Measurements from ENCODE around the gene NUDT3.

Gene NUDT3

DNA sequence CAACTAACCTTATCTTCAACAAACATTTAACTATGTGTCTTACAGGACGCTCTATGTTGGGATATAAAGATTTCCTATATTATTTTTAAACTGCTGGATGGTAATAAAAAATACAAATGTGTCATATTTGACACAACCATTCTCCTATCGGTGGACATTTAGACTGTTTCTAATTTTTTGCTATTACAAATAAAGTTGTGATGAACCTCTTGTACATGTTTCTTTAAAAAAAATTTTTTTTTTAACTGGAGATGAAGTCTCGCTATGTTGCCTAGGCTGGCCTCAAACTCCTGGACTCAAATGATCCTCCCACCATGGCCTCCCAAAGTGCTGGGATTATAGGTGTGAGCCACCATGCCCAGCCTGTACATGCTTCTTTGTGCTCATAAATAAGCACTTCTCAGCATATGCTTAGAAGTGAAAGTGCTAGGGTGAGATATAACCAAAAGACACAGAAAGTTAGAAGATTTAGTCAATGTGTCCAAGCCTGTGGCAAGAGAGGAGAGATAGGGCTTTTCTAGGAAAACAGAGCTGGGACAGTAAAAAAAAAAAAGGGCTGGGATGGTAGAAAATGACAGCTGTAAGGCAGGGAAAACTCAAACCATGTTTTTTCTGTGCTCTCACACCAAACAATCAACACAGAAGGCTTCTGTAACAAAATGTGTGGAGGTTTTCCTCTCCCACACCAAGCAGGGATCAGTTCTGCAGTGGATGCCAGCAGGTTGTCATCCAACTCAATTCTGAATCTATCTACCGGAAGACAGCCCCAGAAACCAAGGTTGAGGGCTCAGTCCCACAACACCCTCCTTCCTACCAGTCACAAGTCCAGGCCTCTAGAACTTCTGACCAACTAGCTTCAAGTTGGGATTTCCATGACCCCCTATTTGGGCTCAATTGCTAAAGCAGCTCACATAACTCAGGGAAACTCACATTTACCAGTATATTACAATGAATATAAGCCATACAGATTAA, 73.7 kb downstream of the NUDT3 start:
- no peak for DNase-seq

DNA sequence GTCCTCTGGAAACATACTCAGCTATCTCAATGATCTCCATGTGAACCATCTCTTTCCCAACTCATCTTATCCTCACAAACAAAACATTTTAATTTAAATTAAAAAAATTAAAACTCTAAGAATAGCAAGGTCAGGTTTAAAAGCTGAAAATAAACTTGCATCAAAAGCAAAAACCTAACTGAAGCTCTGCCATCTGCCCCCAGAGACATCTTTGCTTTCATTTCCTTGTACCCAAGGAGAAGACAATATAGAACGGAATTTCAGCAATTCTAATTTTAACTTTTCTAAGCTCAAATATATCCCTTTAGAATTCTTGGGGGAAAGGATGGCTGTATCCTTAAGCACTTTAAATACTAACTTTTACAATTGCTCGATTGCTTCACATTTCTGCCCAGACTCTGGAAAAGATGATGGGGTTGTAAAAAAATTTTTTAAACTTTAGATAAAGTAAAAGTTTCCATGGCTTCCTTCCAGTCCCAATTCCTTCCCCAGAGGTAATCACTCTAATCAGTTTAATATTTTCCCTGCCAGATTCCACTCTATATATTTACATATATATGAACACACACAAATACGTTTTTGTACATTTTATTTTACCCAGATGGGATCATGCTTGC, 74.5 kb downstream of the NUDT3 start:
- DNase-seq = no peak

DNA sequence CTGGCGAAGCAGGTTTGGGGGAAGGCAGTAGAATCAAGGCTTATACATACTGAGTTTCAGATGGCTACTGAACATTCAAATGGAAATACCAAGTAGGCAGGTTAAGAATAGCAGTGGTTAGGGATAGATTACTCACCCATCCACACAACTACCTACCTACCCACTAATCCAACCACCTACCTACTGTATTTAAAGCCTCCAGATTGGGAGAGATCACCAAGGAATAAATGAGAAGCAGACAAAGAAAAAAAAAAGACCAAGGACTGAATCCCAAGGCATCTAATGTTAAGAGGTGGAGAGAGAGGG, 75.3 kb downstream of the NUDT3 start:
- DNase-seq = no peak

DNA sequence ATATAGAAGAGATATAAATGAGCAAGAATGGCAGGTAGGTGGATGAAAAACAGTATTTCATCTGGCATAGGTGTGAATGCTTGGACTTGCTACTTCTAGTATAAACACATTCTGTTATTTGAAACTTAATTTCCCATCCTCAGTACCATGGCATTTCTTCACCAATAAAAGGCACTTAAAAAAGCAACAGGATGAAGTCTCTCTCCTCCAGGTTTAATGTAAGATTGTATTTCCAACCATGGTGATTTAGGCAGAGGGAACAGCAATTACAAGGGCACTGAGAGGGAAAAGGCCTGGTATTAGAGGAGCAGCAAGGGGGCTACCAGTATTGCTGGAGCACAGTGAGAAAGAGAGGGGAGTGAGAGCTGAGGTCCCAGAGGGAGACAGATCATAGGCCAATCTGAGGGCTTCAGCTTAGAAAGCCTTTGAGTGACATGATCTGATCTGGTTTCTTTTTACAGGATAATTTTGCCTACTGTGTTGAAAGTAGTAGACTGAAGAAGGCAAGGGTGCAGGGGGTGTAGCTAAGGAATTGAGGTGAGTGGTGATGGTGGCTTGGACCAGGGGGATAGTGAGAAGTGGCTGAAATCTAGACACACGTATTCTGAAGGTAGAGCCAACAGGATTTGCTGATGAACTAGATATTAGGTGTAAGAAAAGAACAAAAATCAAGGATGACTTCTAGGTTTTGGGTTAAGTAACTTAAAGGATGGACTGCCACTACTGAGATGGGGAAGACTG, 75.9 kb downstream of the NUDT3 start:
- DNase-seq = no peak

DNA sequence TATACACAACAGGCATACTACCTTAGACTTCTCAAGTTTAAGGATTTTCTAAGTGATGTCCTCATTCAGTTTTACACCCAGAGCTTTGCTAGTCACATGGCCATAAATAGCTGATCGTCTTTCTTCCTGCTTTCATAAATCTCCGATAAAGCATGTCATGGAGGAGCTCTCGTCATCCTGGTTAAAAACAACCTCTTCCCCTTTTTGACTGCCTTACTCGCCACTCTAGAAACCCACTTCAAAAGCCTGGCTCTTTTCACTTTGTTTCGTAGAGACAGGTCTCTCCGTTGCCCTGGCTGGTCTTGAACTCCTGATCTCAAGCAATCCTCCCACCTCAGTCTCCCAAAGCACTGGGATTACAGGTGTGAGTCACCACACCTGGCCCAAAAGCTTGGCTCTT, 76.7 kb downstream of the NUDT3 start:
- DNase-seq = no peak

DNA sequence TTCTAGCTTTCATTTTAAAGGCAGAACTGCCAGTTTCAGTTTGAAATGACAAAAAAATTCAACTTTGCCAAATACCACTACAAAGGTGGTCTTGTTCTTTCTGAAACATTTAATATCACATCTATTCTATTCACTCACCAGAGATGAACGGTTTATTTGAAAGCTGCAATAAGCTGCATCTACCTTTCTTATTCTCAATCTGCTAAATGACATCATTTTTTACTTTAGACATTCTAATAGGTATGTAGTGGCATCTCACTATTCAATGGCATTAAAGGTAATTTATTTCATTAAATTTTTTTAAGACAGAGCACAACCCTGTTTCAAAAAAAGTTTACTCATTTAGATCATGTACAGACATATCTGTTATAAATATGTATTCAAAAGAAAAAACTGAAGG, 77.2 kb downstream of the NUDT3 start:
- no peak for DNase-seq

DNA sequence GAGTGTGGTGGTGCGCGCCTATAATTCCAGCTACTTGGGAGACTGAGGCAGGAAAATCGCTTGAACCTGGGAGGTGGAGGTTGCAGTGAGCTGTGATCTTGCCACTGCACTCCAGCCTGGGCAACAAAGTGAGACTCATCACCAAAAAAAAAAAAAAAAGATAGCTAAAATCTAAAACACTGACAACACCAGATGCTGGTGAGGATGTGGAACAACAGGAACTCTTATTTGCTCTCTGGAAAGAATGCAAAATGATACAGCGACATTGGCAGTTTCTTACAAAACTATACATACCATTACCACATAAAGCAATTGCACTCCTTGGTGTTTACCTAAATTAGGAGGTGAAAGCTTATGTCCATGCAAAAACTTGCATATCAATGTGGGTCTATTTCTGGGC, 80.2 kb downstream of the NUDT3 start:
- no peak for DNase-seq

DNA sequence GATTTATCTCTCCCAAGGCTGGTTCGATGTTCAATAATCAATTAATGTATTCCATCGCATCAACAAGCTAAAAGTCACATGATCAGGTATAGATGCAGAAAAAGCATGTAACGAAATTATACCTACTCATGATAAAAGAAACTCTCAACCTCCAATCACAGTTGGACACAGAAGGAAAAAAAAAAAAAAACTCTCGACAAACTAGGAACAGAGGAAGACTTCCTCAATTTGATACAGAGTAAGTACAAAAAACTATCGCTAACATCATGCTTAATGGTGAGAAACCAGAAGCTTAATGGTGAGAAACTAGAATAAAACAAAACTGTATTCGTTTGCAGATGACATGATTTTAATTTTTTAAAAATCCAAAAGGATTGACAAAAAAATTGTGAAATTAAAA, 81.7 kb downstream of the NUDT3 start:
- no peak for DNase-seq

DNA sequence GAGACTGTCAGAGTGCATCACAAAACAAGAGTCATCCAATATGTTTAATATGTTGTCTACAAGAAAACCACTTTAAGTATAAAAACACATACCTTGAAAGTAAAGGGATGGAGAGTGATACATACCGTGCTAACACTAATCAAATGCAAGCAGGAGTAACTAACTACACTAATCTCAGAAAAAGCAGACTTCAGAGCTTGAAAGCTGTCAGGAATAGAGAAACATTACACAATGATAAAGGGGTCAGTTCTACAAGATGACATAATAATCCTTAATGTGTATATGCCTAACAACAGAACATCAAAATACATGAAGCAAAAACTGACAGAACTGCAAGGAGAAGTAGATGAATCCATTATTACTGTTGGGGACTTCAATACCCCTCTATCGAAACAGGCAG, 84.0 kb downstream of the NUDT3 start:
- no peak for DNase-seq

DNA sequence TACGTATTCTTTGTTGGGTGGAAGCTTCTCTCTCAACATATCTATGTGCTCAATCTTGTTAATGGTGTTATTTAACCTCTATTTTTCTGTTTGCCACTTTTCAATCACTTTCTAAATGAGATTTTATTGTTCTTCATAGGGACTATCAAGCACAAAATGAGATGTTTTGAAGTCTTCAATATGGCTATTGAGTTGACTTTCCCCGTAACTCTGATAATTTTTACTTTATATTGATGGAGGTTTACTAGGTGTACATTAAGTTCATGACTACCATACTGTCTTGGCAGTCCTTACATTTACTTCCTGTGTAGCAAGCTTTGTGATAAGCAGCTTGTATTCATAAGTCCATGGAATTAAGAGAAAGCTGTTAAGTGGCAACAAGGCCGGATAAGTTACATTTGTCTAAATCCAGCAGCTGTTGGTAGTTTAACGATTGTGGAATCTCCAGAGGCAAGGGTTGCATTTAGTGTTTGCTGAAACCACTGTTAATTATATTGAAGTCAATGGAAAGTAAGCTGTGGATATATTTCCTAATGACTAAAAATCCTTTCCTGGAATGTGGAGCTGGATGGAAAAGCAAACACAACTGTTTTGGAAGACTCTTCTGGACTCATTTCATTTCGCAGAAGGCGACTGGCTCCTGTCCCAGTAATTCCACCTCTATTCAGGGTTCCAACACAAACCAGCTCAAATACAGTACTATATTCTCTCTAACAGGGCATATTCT, 86.3 kb downstream of the NUDT3 start:
- DNase-seq = no peak

DNA sequence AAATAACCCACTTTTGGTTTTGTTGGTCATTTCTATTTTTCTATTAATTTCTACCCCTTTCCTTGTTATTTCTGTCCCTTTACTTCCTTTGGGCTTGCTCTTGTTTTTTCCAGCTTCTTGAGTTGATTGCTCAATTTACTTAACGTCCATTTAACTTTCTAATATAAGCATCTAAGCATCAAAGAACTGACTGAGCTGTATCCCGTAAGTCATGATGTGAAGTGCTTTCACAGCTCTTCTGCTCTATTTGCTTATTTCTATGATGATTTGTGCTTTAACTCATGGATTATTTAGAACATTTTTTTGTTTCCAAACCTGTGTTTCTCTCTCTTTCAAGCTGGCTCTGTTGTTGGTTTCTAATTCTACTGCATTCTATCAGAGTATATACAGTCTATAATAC, 87.0 kb downstream of the NUDT3 start:
- DNase-seq = no peak

DNA sequence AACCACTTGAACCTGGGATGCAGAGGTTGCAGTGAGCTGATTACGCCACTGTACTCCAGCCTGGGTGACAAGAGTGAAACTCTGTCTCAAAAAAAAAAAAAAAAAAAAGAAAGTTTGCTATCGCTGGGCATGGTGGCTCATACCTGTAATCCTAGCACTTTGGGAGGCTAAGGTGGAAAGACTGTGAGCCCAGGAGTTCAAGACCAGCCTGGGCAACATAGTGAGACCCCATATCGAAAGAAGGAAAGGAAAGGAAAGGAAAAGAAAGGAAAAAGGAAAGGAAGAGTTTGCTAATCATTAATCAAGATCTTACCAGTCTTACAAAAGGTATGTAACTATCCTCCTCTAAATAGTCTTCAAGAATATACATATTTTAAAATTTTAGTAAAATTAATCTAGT, 88.3 kb downstream of the NUDT3 start:
- no peak for DNase-seq

DNA sequence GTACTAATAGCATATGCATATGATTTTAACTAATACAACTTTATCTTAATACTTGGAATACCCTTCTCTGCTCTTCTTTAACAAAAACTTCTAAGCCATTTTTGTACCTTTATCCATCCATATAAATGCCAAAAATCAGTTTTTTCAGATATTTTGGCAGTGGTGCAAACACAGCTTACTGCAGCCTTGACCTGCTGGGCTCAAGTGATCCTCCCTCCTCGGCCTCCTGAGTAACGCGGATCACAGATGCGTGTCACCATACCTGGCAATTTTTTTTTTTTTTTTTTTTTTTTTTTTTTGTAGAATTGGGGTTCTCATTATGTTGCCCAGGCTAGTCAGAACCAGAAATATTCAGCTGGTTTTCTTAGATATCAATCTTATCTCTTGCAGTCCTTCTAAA, 89.5 kb downstream of the NUDT3 start:
- DNase-seq = no peak

DNA sequence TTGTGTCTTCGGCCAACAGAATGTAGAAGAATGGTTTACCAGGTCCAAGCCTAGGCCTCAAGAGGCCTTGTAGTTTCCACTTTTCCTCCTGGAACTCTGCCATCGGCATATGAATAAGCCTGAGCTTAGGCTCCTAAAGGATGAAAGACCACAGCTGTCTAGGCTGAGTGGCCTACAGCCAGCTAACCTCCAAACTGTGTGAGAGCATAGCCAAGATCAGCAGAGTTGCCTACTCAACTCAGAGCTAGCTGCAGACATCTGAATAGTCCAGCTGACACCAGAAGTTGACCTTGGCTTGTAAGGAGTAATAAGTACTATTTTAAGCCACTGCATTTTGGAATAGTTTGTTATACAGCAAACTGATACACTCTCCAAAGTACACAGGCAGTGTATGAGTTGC, 91.1 kb downstream of the NUDT3 start:
- no peak for DNase-seq

DNA sequence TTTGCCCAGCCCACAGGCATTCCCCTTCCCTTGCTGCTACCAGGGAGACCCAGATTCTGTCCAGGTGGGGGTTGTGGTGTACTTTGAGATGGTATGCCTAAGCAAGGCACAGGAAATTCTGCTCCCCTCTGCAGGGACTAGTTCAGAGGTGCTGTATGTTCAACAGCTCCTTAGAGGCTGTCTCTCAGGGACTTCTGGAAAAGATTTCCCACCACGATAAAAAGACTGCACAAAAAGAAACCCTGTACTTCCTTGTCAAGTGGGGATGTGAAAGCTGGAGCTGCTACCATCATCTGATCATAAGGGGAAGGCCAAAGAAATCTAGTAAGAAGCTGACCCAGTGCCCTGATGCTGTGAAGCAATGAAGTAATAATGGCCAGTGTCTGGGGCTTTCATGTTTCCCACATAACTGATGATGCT, 92.1 kb downstream of the NUDT3 start:
- no peak for DNase-seq

DNA sequence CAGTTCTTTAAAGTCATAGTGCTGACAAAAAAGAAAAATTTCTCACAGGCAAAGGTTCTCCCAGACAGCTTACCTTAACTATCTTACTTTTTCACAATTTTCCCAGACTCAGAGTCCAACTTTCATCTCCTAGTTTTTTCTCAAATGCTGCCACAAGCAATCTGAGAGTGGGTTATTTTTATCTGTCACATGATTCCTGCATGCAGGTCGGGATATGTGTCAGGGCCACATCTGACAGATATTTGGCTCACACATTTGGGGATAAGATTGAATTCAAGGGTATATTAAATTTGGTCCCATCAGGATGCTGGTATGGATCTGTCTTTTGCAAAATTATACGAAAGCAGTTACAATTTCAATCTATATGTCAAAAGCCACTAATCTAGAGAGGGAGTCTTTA, 93.5 kb downstream of the NUDT3 start:
- DNase-seq = no peak

DNA sequence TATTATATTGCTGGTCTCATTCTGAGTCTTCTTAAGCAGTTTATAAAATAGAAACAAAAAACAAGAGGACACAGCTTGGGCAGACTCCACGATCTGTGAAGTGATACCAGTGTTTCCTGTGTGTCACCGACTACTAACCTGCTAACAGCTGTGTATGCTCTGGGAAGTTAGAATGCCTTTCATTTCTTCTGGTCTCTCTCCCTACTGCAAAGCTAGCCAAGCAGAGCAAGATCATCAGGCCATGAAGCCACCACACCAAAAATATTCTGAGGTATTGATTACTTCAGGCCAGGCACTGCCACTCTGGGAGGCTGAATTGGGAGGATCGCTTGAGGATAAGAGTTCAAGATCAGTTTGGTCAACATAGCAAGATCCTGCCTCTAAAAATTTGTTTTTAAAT, 96.7 kb downstream of the NUDT3 start:
- no peak for DNase-seq

DNA sequence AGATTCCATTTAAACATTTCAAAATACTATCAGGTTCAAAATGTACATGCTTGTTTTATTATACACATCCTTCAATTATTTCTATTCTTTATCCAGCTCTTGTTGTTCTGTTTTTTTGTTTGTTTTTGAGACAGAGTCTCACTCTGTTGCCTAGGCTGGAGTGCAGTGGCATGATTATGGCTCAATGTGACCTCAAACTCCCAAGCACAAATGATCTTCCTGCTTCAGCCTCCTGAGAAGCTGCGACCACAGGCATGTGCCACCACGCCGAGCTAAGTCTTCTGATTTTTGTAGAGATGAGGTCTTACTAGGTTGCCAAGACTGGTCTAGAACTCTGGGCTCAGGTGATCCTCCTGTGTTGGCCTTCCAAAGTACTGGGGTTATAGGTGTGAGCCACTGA, 99.5 kb downstream of the NUDT3 start:
- DNase-seq = no peak

DNA sequence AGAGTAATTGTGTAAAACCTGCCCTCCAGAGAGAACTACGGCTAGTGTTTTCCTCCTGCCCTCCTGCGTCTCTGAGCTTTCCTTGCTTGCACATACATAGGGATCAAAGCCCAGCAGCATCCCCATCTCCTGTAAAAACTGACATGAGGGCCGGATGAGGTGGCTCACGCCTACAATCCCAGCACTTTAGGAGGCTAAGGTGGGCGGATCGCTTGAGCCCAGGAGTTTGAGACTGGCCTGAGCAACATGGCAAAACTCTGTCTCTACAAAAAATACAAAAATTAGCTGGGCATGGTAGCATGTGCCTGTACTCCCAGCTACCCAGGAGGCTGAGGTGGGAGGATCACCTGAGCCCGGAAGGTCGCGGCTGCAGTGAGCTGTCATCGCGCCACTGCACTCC, 103.3 kb downstream of the NUDT3 start:
- DNase-seq = no peak

DNA sequence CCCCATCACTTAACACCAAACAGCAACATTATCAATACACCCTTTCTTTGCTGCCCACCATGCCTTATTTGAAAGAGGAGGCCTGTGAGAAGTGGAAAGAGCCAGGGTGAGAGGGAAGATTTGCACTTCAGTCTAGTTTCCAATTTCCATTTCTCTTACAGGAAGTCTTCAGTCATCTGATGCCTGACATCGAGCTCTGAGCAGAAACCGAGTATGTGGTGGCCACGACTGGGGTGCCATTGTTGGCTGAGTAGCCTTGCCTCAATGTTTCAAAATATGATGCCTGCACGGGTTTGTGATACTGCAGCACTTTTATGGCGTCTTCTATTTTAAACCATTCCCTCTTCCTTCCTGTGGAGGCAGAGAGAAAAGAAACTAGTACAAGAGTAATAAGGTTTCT, 103.9 kb downstream of the NUDT3 start:
- no peak for DNase-seq

DNA sequence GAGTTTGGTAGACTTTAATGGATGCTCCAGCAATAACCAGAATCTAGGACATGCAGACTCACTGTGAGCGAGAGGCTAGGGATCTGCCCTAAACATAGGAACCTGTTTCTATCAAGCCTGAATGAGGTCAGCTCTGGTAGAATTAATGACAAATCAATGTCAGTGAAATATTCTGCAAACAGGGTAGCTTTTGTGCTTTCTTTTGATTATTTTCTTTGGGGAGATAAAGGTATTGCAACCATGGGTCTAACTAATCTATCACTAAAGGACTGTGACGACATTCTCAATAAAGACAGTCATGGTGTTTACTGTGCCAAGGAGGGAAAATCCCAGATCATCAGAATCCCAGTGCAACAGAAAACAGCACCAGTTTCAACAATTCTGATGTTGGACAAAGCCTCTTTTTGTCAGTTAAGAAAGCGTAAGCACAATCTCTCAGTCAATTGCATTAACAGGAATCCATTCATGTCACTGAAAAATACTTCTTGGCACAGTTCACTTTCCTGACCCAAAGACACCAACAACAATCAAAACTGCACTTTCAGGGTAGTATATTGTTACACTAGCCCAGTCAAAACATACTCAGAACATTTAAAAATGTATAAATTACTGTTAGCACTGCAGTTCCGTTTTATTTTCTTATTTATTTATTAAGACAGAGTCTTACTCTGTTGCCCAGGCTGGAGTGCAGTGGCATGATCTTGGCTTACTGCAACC, 106.9 kb downstream of the NUDT3 start:
- no peak for DNase-seq

DNA sequence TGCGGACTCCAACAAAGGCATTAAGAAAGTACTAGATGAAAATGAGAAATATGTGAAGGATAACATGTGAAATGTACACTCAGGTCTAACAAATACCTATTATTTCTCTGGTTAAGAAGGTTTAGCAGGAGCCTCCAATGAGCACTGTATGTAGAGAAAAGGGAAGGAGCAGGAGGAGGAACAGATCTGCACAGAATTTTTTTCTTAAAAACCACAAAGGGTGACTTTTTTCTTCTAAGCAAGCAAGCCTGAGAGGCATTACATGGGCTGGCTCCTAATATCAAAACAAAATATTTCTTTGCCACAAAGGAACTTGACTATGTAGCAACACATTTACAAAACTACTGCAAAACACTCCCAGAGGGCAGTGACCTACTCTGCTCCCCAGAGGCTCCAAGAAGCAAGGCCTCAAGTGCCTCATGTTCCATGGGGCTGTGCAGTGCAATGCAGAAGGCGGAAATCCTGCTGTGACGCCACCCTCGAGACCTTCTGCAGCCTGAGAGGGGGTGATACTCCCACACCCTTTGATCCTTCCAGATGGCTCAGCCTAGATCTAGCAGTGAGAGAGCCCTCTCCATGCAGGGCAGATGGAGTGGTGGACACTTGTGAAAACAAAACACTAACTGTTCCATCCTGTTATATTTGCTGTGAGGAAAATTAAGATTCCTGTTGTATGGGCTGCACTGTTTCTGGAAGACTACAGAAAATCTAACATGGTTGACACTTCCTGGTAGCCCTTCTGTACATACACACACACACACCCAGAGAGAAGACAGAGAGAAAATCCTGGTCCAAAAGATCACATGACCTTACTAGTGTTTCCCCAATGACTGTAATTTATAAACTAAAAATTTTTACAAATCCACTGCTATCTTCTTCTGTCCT, 107.7 kb downstream of the NUDT3 start:
- no peak for DNase-seq

All from islet precursor cell (in vitro differentiated cells).